GM03348 (cell line): ENCODE results near the gene ATP6V0B.

Source experiments
- DNase-seq: peaks from one replicate; pipeline ENCODE4 v3.0.0; 2012; ENCODE audit warnings: low spot score

The ATP6V0B gene

GRCh38 chr1:44002606-44003157 is 27.9 kb downstream of the ATP6V0B start:
- no peak for DNase-seq

GRCh38 chr1:44008259-44008658 is 33.5 kb downstream of the ATP6V0B start:
- DNase-seq, result no peak

GRCh38 chr1:44010935-44011471 is 36.2 kb downstream of the ATP6V0B start:
- no peak for DNase-seq

- no peak for DNase-seq
These were observed 37.6 kb downstream of the ATP6V0B start for GRCh38 chr1:44012404-44012803.

GRCh38 chr1:44012941-44013609 is 38.3 kb downstream of the ATP6V0B start:
- DNase-seq, result no peak

- no peak for DNase-seq
These were observed 39.2 kb downstream of the ATP6V0B start for GRCh38 chr1:44013949-44014348.

GRCh38 chr1:44014365-44015104 is 39.8 kb downstream of the ATP6V0B start:
- no peak for DNase-seq

- DNase-seq, result no peak
These were observed 40.4 kb downstream of the ATP6V0B start for GRCh38 chr1:44015206-44015605.

- DNase-seq, result no peak
These were observed 41.5 kb downstream of the ATP6V0B start for GRCh38 chr1:44016041-44016889.

GRCh38 chr1:44016890-44017400 is 42.2 kb downstream of the ATP6V0B start:
- DNase-seq, result no peak

- no peak for DNase-seq
These were observed 44.7 kb downstream of the ATP6V0B start for GRCh38 chr1:44019466-44019948.

- no peak for DNase-seq
These were observed 45.7 kb downstream of the ATP6V0B start for GRCh38 chr1:44020464-44020863.

- DNase-seq, result no peak
These were observed 46.4 kb downstream of the ATP6V0B start for GRCh38 chr1:44021156-44021555.

GRCh38 chr1:44021581-44022321 is 47.0 kb downstream of the ATP6V0B start:
- no peak for DNase-seq

GRCh38 chr1:44024031-44024902 is 49.5 kb downstream of the ATP6V0B start:
- DNase-seq, result no peak

- DNase-seq, result no peak
These were observed 50.3 kb downstream of the ATP6V0B start for GRCh38 chr1:44024903-44025525.

GRCh38 chr1:44025816-44026215 is 51.1 kb downstream of the ATP6V0B start:
- no peak for DNase-seq

GRCh38 chr1:44027320-44027719 is 52.6 kb downstream of the ATP6V0B start:
- DNase-seq, result no peak
